ENCODE data around the gene CCL14.
"Not testable (repeated sequence)": the region's sequence is repeated elsewhere in the genome, so short reads cannot be mapped to it uniquely, and the experiment has no call there.

Gene CCL14

GRCh38 chr17:36008998-36009665 is 22.6 kb upstream of the CCL14 start:
- Histone ChIP-seq H3K27me3 (ENCODE audit: control insufficient read depth, insufficient read depth, low read length) (no peaks in the 10 kb centered on the region), H3K4me1 (ENCODE audit: control insufficient read depth, insufficient read depth, low read length) (no peaks in the 10 kb centered on the region), H3K4me3 (ENCODE audit: low read depth, low read length) (no peak overlapping the region), H3K9me3 (ENCODE audit: control insufficient read depth, insufficient read depth, low read length) (no peaks in the 10 kb centered on the region), H3K9ac (ENCODE audit: low read depth, low read length) (no peak overlapping the region), H3K36me3 (ENCODE audit: control insufficient read depth, insufficient read depth, low read length) (no peaks in the 10 kb centered on the region)

DNA sequence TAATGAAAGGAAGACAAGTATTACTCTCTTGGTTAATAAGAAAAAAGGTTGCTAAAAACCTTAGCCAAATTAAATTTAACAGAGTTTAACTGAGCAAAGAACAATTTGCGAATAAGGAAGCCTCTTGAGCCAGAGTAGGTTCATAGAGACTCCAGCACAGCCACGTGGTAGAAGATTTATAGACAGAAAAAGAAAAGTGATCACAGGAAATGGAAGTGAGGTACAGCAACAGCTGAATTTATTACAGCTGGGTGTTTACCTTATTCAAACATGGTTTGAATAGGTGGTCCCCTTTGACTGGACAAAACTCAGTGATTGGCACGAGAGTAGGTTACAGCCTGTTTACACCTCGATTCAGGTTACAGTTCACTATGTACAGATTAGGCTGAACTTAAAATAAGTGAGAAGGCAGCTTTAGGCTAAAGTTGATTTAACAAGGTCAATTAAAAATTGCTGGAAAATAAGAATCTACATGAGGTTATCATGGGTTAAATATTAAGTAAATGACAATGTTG is 18.1 kb upstream of the CCL14 start:
- no peaks in the 10 kb centered on the region for H3K9me3 ChIP-seq (ENCODE audit: control insufficient read depth, insufficient read depth, low read length)
- no peak overlapping the region for H3K9ac ChIP-seq (ENCODE audit: low read depth, low read length)
- H3K36me3 ChIP-seq (ENCODE audit: control insufficient read depth, insufficient read depth, low read length) = no peaks in the 10 kb centered on the region
- H3K4me1 ChIP-seq (ENCODE audit: control insufficient read depth, insufficient read depth, low read length) = no peaks in the 10 kb centered on the region
- H3K27me3 ChIP-seq (ENCODE audit: control insufficient read depth, insufficient read depth, low read length) = no peaks in the 10 kb centered on the region
- no peak overlapping the region for H3K4me3 ChIP-seq (ENCODE audit: low read depth, low read length)

- Histone ChIP-seq H3K4me1 (ENCODE audit: control insufficient read depth, insufficient read depth, low read length) (no peaks in the 10 kb centered on the region), H3K4me3 (ENCODE audit: low read depth, low read length) (no peak overlapping the region), H3K36me3 (ENCODE audit: control insufficient read depth, insufficient read depth, low read length) (no peaks in the 10 kb centered on the region), H3K9me3 (ENCODE audit: control insufficient read depth, insufficient read depth, low read length) (no peaks in the 10 kb centered on the region), H3K27me3 (ENCODE audit: control insufficient read depth, insufficient read depth, low read length) (no peaks in the 10 kb centered on the region), H3K9ac (ENCODE audit: low read depth, low read length) (no peak overlapping the region)
Measured at GRCh38 chr17:36002631-36003030, 16.1 kb upstream of the CCL14 start.

DNA sequence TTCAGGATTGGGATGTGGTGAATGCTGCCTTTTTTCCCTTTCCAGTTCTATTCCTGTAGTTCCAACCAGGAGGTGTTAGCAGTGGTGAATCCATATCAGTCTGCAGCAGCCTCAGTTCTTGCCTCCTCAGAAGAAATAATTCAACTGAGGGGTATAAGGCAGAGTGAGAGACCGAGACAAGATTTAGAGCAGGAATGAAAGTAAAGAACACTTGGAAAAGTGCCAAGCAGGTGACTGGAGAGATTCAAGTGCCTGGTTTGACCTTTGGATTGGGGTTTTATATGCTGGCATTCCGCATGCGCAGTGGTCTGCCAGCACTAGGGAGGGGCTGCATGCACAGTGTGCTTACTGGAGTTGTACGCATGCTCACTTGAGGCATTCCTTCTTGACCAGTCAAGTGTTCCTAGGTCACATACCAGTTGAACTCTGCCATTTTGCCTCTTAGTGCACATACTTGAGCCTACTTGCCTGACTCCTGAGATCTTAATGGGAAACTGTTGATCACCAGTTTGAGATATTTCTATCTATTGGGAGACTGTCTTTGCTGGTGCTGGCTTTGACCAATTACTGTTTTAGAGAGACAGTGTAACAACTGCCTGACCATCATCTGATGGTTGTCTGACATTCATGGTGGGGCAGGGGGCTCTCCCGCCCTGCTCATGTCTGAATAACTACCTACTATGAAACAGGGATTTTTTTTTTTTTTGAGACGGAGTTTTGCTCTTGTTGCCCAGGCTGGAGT is 15.5 kb upstream of the CCL14 start:
- Histone ChIP-seq H3K9ac (ENCODE audit: low read depth, low read length) (no peak overlapping the region), H3K4me1 (ENCODE audit: control insufficient read depth, insufficient read depth, low read length) (no peaks in the 10 kb centered on the region), H3K27me3 (ENCODE audit: control insufficient read depth, insufficient read depth, low read length) (no peaks in the 10 kb centered on the region), H3K4me3 (ENCODE audit: low read depth, low read length) (no peak overlapping the region), H3K9me3 (ENCODE audit: control insufficient read depth, insufficient read depth, low read length) (no peaks in the 10 kb centered on the region), H3K36me3 (ENCODE audit: control insufficient read depth, insufficient read depth, low read length) (no peaks in the 10 kb centered on the region)

DNA sequence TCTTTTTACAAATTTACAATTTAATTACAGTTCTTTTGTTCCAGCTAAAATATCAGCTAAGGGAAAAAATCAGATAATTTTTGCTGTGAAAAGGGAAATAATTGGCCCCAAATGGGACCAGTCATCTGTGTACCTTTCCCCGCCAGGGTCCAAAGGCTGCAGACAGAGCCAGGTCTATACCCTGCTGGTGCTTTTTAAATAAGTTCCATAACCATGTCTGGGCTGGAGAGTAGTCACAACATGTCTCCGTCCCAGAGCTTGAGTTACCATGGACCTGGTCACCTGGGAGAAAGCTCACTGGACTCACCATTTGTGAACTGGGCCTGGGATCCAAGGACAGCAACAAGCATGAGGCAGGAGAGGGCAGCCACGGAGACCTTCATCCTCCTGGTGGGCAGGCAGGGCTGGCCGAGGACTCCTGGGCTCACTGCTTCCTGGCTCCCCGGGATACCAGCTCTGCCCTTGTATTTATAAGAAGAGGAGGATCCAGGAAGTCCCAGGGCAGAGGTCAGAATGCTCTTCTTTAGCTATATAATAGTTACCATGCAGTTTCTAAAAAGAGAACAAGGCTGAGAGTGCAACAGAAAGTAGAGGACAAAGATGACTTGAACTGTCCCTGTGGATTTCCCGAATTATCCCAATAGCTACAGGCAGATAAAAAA is 14.7 kb upstream of the CCL14 start, which contains the start of gene CCL15:
Gene CCL15, minus strand, starts transcription at position 444 of the 662 bp plus-strand sequence. Its CDS starts 61 bp downstream, at position 383.
- H3K27me3 ChIP-seq (ENCODE audit: control insufficient read depth, insufficient read depth, low read length) = no peaks in the 10 kb centered on the region
- H3K4me3 ChIP-seq (ENCODE audit: low read depth, low read length) = no peak within 1 kb of the TSS
- H3K9ac ChIP-seq (ENCODE audit: low read depth, low read length) = no peak within 1 kb of the TSS
- no peaks in the 10 kb centered on the region for H3K4me1 ChIP-seq (ENCODE audit: control insufficient read depth, insufficient read depth, low read length)
- no peaks in the 10 kb centered on the region for H3K9me3 ChIP-seq (ENCODE audit: control insufficient read depth, insufficient read depth, low read length)
- H3K36me3 ChIP-seq (ENCODE audit: control insufficient read depth, insufficient read depth, low read length) = no peaks in the 10 kb centered on the region

- Histone ChIP-seq H3K9ac (ENCODE audit: low read depth, low read length) (no peak overlapping the region), H3K27me3 (ENCODE audit: control insufficient read depth, insufficient read depth, low read length) (no peaks in the 10 kb centered on the region), H3K4me3 (ENCODE audit: low read depth, low read length) (no peak overlapping the region)
Measured at GRCh38 chr17:36000732-36001109, 14.2 kb upstream of the CCL14 start.

DNA sequence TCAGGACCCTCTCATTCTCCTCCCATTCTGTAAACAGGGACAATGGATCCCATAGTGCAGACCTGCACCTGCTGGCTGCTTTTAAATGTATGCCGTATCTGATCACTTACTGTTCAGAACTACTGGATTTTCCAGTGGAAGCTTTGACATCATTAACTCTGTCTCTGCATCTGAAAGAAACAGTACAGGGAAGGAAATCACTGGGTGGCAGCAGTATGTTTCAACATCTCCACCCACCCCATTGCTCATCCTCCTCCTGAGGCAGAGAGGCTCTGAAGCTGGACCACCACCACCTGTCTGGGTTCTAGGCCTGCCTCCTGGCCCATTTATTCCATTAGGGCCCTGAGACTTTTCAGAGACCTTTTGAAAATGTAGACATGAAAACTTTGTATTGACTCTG is 12.2 kb upstream of the CCL14 start:
- Histone ChIP-seq H3K27me3 (ENCODE audit: control insufficient read depth, insufficient read depth, low read length) (no peaks in the 10 kb centered on the region), H3K9ac (ENCODE audit: low read depth, low read length) (no peak overlapping the region), H3K4me1 (ENCODE audit: control insufficient read depth, insufficient read depth, low read length) (no peaks in the 10 kb centered on the region), H3K36me3 (ENCODE audit: control insufficient read depth, insufficient read depth, low read length) (no peaks in the 10 kb centered on the region), H3K9me3 (ENCODE audit: control insufficient read depth, insufficient read depth, low read length) (no peaks in the 10 kb centered on the region), H3K4me3 (ENCODE audit: low read depth, low read length) (no peak overlapping the region)

More at GRCh38 chr17:36000732-36001109, 14.2 kb upstream of the CCL14 start:
- Histone ChIP-seq H3K36me3 (ENCODE audit: control insufficient read depth, insufficient read depth, low read length) (no peaks in the 10 kb centered on the region), H3K4me1 (ENCODE audit: control insufficient read depth, insufficient read depth, low read length) (no peaks in the 10 kb centered on the region), H3K9me3 (ENCODE audit: control insufficient read depth, insufficient read depth, low read length) (no peaks in the 10 kb centered on the region)

DNA sequence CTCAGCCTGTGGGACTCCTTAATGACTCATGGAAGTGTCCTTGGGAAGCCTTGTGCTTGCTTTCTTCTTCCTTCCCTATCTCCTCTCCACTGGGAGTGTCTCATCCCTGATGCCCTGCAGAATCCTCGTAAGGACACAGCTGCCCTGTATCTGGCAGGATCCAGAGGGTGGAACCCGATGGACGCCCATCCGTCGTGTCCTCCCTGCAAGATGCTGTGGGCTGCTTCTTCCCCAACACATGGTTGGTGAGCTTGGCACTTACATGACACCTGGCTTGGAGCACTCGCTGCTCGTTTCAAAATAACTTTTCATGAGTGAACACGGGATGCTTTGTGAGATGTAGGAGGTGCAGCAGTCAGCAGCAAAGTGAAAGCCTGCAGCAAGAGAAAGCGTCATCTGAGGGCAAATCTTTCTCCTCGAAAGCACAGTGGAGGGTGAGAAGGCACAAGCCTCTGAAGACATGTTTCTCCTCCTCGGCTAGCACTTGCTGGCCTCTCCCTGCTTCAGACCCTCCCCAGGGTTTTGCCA is 11.6 kb upstream of the CCL14 start:
- H3K4me1 ChIP-seq (ENCODE audit: control insufficient read depth, insufficient read depth, low read length) = no peaks in the 10 kb centered on the region
- H3K36me3 ChIP-seq (ENCODE audit: control insufficient read depth, insufficient read depth, low read length) = no peaks in the 10 kb centered on the region
- H3K9ac ChIP-seq (ENCODE audit: low read depth, low read length) = no peak overlapping the region
- no peaks in the 10 kb centered on the region for H3K9me3 ChIP-seq (ENCODE audit: control insufficient read depth, insufficient read depth, low read length)
- H3K4me3 ChIP-seq (ENCODE audit: low read depth, low read length) = no peak overlapping the region
- no peaks in the 10 kb centered on the region for H3K27me3 ChIP-seq (ENCODE audit: control insufficient read depth, insufficient read depth, low read length)

DNA sequence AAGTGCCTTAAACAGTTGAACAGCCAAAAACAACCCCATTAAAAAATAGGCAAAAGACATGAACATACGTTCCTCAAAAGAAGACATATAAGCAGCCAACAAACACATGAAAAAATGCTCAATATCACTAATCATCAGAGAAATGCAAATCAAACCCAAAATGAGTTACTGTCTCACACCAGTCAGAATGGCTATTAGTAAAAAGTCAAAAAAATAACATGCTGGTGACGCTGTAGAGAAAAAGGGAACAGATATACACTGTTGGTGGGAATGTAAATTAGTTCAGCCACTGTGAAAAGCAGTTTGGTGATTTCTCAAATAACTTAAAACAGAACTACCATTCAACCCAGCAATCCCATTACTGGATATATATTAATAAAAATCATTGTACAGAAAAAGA is 8.8 kb upstream of the CCL14 start:
- H3K27me3 ChIP-seq (ENCODE audit: control insufficient read depth, insufficient read depth, low read length); H3K9me3 ChIP-seq (ENCODE audit: control insufficient read depth, insufficient read depth, low read length); H3K4me1 ChIP-seq (ENCODE audit: control insufficient read depth, insufficient read depth, low read length); H3K9ac ChIP-seq (ENCODE audit: low read depth, low read length); H3K36me3 ChIP-seq (ENCODE audit: control insufficient read depth, insufficient read depth, low read length); H3K4me3 ChIP-seq (ENCODE audit: low read depth, low read length): not testable (repeated sequence)

DNA sequence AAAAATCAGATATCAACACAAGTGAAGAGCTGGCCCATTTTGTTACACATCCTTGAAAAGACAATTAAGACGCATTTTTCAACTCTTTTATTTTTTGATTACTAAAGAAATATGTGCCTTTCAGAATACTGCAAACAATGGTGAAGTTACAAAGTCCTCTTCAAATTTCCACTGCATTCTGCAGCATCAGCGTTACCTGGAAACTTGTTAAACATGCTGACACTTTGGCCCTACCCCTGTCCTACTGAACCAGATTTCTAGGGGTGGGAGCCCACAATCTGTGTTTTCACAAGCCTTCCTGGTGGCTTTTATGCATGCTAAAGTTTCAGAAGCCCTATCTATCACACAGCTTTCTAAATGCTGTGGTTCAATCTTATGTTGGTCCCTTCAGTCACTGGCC is 4.5 kb upstream of the CCL14 start:
- no peak overlapping the region for H3K9ac ChIP-seq (ENCODE audit: low read depth, low read length)
- H3K4me3 ChIP-seq (ENCODE audit: low read depth, low read length) = no peak overlapping the region
- no peaks in the 10 kb centered on the region for H3K36me3 ChIP-seq (ENCODE audit: control insufficient read depth, insufficient read depth, low read length)
- H3K27me3 ChIP-seq (ENCODE audit: control insufficient read depth, insufficient read depth, low read length) = no peaks in the 10 kb centered on the region
- H3K9me3 ChIP-seq (ENCODE audit: control insufficient read depth, insufficient read depth, low read length) = no peaks in the 10 kb centered on the region
- H3K4me1 ChIP-seq (ENCODE audit: control insufficient read depth, insufficient read depth, low read length) = no peaks in the 10 kb centered on the region

- no peak overlapping the region for H3K4me3 ChIP-seq (ENCODE audit: low read depth, low read length)
- no peak overlapping the region for H3K9ac ChIP-seq (ENCODE audit: low read depth, low read length)
- no peaks in the 10 kb centered on the region for H3K27me3 ChIP-seq (ENCODE audit: control insufficient read depth, insufficient read depth, low read length)
- H3K36me3 ChIP-seq (ENCODE audit: control insufficient read depth, insufficient read depth, low read length) = no peaks in the 10 kb centered on the region
- no peaks in the 10 kb centered on the region for H3K9me3 ChIP-seq (ENCODE audit: control insufficient read depth, insufficient read depth, low read length)
- H3K4me1 ChIP-seq (ENCODE audit: control insufficient read depth, insufficient read depth, low read length) = no peaks in the 10 kb centered on the region
Measured at GRCh38 chr17:35988164-35988563, 1.6 kb upstream of the CCL14 start.

Data from iPS-15b (cell line).